CD14-positive monocyte (primary cell): Measurements from ENCODE around the gene UBE2M. TPM values are rescaled to one million over a fixed set of nuclear protein-coding genes. Genes with fewer than 3 reads are reported as not detected.

Source experiments
- DNase-seq, 3 donors: peaks; one replicate each; pipeline ENCODE4 v3.0.0-alpha.2; 2011 to 2022
- H2AFZ ChIP-seq: 2 replicates; pipeline ENCODE4 v1.6.0; 2012; ENCODE audit warnings: mild to moderate bottlenecking, low read depth, low read length, inconsistent platforms; ENCODE audit not compliant: insufficient read depth, poor library complexity, severe bottlenecking
- H3K27ac ChIP-seq, 2 donors: 1 replicate in 1 of 2; 2 replicates in 1 of 2; pipeline ENCODE4 v1.5.1; 2012 to 2013; ENCODE audit warnings: low read length in 2 of 2, control low read depth in 1 of 2, inconsistent platforms in 1 of 2, low read depth in 1 of 2, mild to moderate bottlenecking in 1 of 2
- H3K27me3 ChIP-seq, 2 donors: one replicate each; pipeline versions ENCODE4 v1.6.0 to v1.6.1; 2011 to 2013; ENCODE audit warnings: low read length in 2 of 2; ENCODE audit not compliant: control insufficient read depth in 2 of 2, insufficient read depth in 2 of 2
- H3K36me3 ChIP-seq, 2 donors: replicated peaks in 1 of 2; 1 replicate in 1 of 2; 2 replicates in 1 of 2; pipeline versions ENCODE4 v1.5.1 to v1.6.1; 2012 to 2013; ENCODE audit warnings: low read length in 2 of 2, control low read depth in 1 of 2, inconsistent platforms in 1 of 2, mild to moderate bottlenecking in 1 of 2; ENCODE audit not compliant: insufficient read depth in 2 of 2, control insufficient read depth in 1 of 2
- H3K4me1 ChIP-seq, 2 donors: 1 replicate in 1 of 2; 2 replicates in 1 of 2; pipeline versions ENCODE4 v1.5.1 to v1.6.1; 2012 to 2013; ENCODE audit warnings: low read length in 2 of 2, control low read depth in 1 of 2, inconsistent platforms in 1 of 2, mild to moderate bottlenecking in 1 of 2, moderate library complexity in 1 of 2; ENCODE audit not compliant: insufficient read depth in 2 of 2, control insufficient read depth in 1 of 2
- H3K4me2 ChIP-seq: replicated peaks from 2 replicates; pipeline ENCODE3; 2012; ENCODE audit warnings: low read length, moderate library complexity, mild to moderate bottlenecking; ENCODE audit not compliant: poor library complexity, severe bottlenecking; ENCODE audit errors: extremely low read depth
- H3K4me3 ChIP-seq, 3 experiments: fragments of 200-600 bp in 1 of 3; sonication (generic) in 1 of 3; replicated peaks in 1 of 3; 1 replicate in 2 of 3; 2 replicates in 1 of 3; pipeline ENCODE4 v1.5.1; 2011 to 2013; ENCODE audit warnings: low read length in 3 of 3, mild to moderate bottlenecking in 3 of 3, control low read depth in 2 of 3, low read depth in 2 of 3, inconsistent platforms in 1 of 3, moderate library complexity in 1 of 3
- H3K79me2 ChIP-seq: 2 replicates; pipeline ENCODE4 v1.6.0; 2012; ENCODE audit warnings: mild to moderate bottlenecking, control low read depth, inconsistent platforms, low read length, moderate library complexity; ENCODE audit not compliant: insufficient read depth
- H3K9ac ChIP-seq: 2 replicates; pipeline ENCODE4 v1.6.0; 2017; ENCODE audit warnings: low read length, mild to moderate bottlenecking; ENCODE audit not compliant: insufficient read depth, poor library complexity, severe bottlenecking
- H3K9me3 ChIP-seq, 2 donors: replicated peaks in 1 of 2; 1 replicate in 1 of 2; 2 replicates in 1 of 2; pipeline versions ENCODE4 v1.5.1 to v1.6.1; 2012 to 2013; ENCODE audit warnings: low read length in 2 of 2, control low read depth in 1 of 2; ENCODE audit not compliant: control insufficient read depth in 1 of 2, insufficient read depth in 1 of 2
- H4K20me1 ChIP-seq: 2 replicates; pipeline ENCODE4 v1.6.0; 2012; ENCODE audit warnings: mild to moderate bottlenecking, low read length, control low read depth, moderate library complexity; ENCODE audit not compliant: insufficient read depth
- H3K27ac Mint-ChIP-seq, 7 donors: one replicate each; pipeline ENCODE4 v1.8.0; 2020; ENCODE audit warnings: mild to moderate bottlenecking in 7 of 7, mixed read lengths in 7 of 7, moderate library complexity in 6 of 7, inconsistent platforms in 2 of 7
- H3K27me3 Mint-ChIP-seq, 3 donors: one replicate each; pipeline ENCODE4 v1.8.0; 2021 to 2022; ENCODE audit warnings: low read depth in 3 of 3, mild to moderate bottlenecking in 3 of 3, mixed read lengths in 3 of 3, moderate library complexity in 3 of 3, inconsistent platforms in 1 of 3
- H3K36me3 Mint-ChIP-seq, 2 donors: one replicate each; pipeline ENCODE4 v1.8.0; 2020; ENCODE audit warnings: mixed read lengths in 2 of 2, inconsistent platforms in 1 of 2, mild to moderate bottlenecking in 1 of 2
- H3K4me1 Mint-ChIP-seq: one replicate; pipeline ENCODE4 v1.8.0; 2020; ENCODE audit warnings: mild to moderate bottlenecking, mixed read lengths
- H3K4me3 Mint-ChIP-seq, 2 donors: one replicate each; pipeline ENCODE4 v1.8.0; 2020; ENCODE audit warnings: mild to moderate bottlenecking in 2 of 2, mixed read lengths in 2 of 2, moderate library complexity in 1 of 2
- H3K9me3 Mint-ChIP-seq, 7 donors: one replicate each; pipeline ENCODE4 v1.8.0; 2020 to 2022; ENCODE audit warnings: mixed read lengths in 7 of 7, mild to moderate bottlenecking in 6 of 7, moderate library complexity in 6 of 7, inconsistent platforms in 2 of 7
- WGBS: methylation state at CpG from one replicate; pipeline ENCODE4 v1.1.5; 2013; ENCODE audit warnings: missing lambda C conversion rate; ENCODE audit not compliant: insufficient coverage; 5-methylcytosine and 5-hydroxymethylcytosine counted together
- intact Hi-C, 2 donors: fragments of 100-400 bp; cut with micrococcal nuclease; formaldehyde crosslinking; loops; one replicate each; pipeline versions ENCODE4 v1.15.0 to v1.15.1; 2023
- polyA plus RNA-seq, 3 donors: library from polyadenylated mRNA; depleted of rRNA in 1 of 3; unstranded in 2 of 3; stranded (reverse) in 1 of 3; fragments of 300-500 nt in 2 of 3; fragments of >200 nt in 1 of 3; fragmentation: Illumina TruSeq in 2 of 3; gene quantifications; 1 replicate in 2 of 3; 2 replicates in 1 of 3; pipeline ENCODE4 v1.2.3, GENCODE V29; 2012 to 2021
- TF ChIP-seq, protein P1 (sequence below): fragments of 200-600 bp; IDR thresholded peaks from one replicate; pipeline ENCODE4 v1.8.0; 2022; ENCODE audit warnings: antibody characterized with exemption, mild to moderate bottlenecking

The UBE2M gene
- polyA plus RNA-seq, 3 donors: 7.8 to 84.6 (median 14.3) TPM

DNA sequence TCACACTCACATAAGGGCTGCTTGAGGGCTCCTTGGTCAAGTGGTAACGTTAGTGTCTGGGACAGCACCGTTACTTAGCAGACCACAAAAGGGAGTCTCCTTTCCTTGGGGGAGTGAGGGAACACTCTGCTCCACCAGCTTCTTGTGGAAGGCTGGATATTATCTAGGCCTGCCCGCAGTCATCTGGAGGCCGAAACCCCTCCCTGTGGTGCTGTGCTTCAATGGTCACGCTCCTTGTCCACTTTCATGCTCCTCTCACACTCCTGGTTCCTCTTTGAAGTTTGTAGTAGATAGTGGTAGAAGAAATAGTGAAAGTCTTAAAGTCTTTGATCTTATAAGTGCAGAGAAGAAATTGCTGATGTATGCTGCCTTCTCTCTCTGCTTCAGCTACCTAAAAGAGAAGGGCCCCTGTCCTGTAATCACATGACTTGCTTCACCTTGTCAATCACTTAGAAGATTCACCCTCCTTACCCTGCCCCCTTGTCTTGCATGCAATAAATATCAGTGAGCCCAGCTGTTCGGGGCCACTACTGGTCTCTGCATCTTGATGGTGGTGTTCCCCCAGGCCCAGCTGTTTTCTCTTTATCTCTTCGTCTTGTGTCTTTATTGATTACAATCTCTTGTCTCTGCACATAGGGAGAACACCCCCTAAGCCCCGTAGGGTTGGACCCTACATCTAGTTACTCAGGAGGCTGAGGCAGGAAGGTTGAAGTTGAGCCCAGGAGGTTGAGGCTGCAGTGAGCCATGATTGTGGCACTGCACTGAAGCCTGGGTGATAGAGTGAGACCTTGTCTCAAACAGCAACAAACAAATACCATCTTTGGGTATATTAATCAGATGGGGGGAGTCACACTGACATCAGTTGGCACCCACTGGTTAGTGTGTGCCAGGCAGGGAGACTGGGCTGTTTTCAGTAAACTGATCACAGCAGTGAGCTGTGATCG lies 26.4 kb upstream of the UBE2M start:
- no peak overlapping the region for H3K4me3 ChIP-seq
- H3K9ac ChIP-seq: no peak overlapping the region
- peak in 1 of 3 donors; percentile 0 for DNase-seq
- no peaks in the 10 kb centered on the region for H3K79me2 ChIP-seq
- H3K27me3 Mint-ChIP-seq: peaks cover 0 to 5% (median 3%) of the 10 kb centered on the region in 3 donors
- WGBS: no CpG with 5 or more reads among the region's 9 CpGs
- TF ChIP-seq, protein P1, sequence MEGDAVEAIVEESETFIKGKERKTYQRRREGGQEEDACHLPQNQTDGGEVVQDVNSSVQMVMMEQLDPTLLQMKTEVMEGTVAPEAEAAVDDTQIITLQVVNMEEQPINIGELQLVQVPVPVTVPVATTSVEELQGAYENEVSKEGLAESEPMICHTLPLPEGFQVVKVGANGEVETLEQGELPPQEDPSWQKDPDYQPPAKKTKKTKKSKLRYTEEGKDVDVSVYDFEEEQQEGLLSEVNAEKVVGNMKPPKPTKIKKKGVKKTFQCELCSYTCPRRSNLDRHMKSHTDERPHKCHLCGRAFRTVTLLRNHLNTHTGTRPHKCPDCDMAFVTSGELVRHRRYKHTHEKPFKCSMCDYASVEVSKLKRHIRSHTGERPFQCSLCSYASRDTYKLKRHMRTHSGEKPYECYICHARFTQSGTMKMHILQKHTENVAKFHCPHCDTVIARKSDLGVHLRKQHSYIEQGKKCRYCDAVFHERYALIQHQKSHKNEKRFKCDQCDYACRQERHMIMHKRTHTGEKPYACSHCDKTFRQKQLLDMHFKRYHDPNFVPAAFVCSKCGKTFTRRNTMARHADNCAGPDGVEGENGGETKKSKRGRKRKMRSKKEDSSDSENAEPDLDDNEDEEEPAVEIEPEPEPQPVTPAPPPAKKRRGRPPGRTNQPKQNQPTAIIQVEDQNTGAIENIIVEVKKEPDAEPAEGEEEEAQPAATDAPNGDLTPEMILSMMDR: no peak
- no peak overlapping the region for H3K4me3 Mint-ChIP-seq
- peaks cover 0 to 1% (median 0%) of the 10 kb centered on the region in 7 donors for H3K9me3 Mint-ChIP-seq
- no peaks in the 10 kb centered on the region for H3K9me3 ChIP-seq
- intact Hi-C loops: no loop called here
- no peak overlapping the region for H3K27ac ChIP-seq
- peaks cover 0 to 2% of the 10 kb centered on the region in 2 donors for H3K4me1 ChIP-seq
- no peak overlapping the region for H2AFZ ChIP-seq
- no peak overlapping the region for H3K4me2 ChIP-seq
- H3K36me3 Mint-ChIP-seq: peaks cover 22 to 37% of the 10 kb centered on the region in 2 donors
- H3K36me3 ChIP-seq: peaks cover 12 to 27% of the 10 kb centered on the region in 2 donors
- peak overlapping the region in 4 of 7 donors; percentile 48 to 68 (median 60) for H3K27ac Mint-ChIP-seq
- H3K4me1 Mint-ChIP-seq: peaks cover 6% of the 10 kb centered on the region
- H3K27me3 ChIP-seq: no peaks in the 10 kb centered on the region
- H4K20me1 ChIP-seq: peaks cover 6% of the 10 kb centered on the region

DNA sequence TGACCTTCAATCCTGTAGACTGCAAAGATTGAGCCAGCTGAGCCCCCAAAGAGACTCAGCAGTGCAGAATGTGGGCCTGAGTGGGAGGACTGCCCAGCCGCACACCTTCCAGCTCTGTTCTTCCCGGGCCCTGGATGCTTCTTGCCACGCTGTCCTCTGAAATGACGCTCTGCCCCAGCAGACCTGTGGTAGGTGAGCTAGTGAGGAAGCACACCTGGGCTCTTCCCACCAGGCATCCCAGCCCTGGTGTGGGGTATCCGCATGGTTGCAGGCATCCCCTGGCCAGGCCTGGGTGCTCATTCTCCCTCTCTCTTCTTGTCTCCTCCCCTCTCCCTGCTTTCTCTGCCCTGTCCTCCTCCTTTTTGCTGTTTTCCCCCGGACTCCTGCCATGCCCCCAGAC lies 24.6 kb upstream of the UBE2M start:
- peaks cover 12 to 27% of the 10 kb centered on the region in 2 donors for H3K36me3 ChIP-seq
- Mint-ChIP-seq H3K36me3 (peaks cover 30 to 41% of the 10 kb centered on the region in 2 donors), H3K27ac (peak overlapping the region in 1 of 7 donors; percentile 75), H3K4me3 (no peak overlapping the region), H3K4me1 (peaks cover 11% of the 10 kb centered on the region), H3K27me3 (peaks cover 0 to 5% (median 3%) of the 10 kb centered on the region in 3 donors), H3K9me3 (peaks cover 0 to 1% (median 0%) of the 10 kb centered on the region in 7 donors)
- H3K4me3 ChIP-seq: no peak overlapping the region
- no peak overlapping the region for H3K27ac ChIP-seq
- 100% methylated on average over 3 of the region's 6 CpGs for WGBS
- H4K20me1 ChIP-seq: peaks cover 6% of the 10 kb centered on the region
- no peak overlapping the region for H3K9ac ChIP-seq
- H3K79me2 ChIP-seq: peaks cover 6% of the 10 kb centered on the region
- DNase-seq: peak in 1 of 3 donors; percentile 3
- TF ChIP-seq, protein P1: no peak
- peaks cover 0 to 2% of the 10 kb centered on the region in 2 donors for H3K4me1 ChIP-seq
- no peak overlapping the region for H2AFZ ChIP-seq
- intact Hi-C loops: no loop called here
- no peak overlapping the region for H3K4me2 ChIP-seq
- no peaks in the 10 kb centered on the region for H3K9me3 ChIP-seq
- H3K27me3 ChIP-seq: no peaks in the 10 kb centered on the region
